AG10803 (cell line): Measurements from ENCODE around the gene TRIM29.

Experiments
- DNase-seq: peaks from one replicate; pipeline ENCODE4 v3.0.0; 2010; ENCODE audit warnings: low read depth
- H3K4me3 ChIP-seq: 2 replicates; pipeline ENCODE4 v1.5.1; 2011; ENCODE audit warnings: mild to moderate bottlenecking, low read length, control low read depth
- TF ChIP-seq, protein P1 (sequence below): conservative IDR thresholded peaks from 2 replicates; pipeline ENCODE4 v1.5.1; 2011; ENCODE audit warnings: mild to moderate bottlenecking, low read length, control low read depth, inconsistent platforms

Gene TRIM29

DNA sequence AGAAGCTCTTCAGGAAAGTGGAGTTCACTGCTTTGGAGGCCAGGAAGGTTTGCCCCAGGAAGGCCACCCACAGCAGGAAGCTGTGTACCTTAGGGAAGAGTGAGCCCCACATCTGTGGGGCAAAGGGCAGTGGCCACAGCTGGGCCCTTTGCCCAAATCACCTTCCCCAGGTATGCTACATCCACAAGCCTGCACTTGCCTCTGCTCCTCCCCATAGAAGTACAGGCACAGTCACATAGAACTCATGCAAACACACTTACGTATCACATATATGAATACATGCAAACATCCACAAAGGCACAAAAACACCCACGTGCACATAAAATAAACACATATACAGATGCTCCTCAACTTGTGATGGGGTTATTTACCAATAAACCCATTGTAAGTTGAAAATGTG lies 2.1 kb downstream of the TRIM29 start:
- H3K4me3 ChIP-seq, result no peak overlapping the region
- DNase-seq, result no peak
- TF ChIP-seq, protein P1, sequence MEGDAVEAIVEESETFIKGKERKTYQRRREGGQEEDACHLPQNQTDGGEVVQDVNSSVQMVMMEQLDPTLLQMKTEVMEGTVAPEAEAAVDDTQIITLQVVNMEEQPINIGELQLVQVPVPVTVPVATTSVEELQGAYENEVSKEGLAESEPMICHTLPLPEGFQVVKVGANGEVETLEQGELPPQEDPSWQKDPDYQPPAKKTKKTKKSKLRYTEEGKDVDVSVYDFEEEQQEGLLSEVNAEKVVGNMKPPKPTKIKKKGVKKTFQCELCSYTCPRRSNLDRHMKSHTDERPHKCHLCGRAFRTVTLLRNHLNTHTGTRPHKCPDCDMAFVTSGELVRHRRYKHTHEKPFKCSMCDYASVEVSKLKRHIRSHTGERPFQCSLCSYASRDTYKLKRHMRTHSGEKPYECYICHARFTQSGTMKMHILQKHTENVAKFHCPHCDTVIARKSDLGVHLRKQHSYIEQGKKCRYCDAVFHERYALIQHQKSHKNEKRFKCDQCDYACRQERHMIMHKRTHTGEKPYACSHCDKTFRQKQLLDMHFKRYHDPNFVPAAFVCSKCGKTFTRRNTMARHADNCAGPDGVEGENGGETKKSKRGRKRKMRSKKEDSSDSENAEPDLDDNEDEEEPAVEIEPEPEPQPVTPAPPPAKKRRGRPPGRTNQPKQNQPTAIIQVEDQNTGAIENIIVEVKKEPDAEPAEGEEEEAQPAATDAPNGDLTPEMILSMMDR, result no peak

DNA sequence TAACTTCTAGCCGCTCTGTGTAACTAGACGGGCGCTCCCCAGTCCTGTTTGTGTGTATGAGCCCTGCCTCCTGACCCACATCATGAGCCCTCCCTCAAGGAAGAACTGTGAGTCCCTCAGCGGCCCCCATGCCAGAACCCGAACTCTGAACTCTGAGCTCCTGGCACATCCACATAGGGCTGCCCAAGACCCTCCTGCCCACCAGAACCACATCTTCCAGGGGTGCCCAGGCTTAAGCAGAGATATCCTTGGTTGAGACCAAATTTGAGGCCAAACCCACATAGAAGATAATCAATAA lies 3.0 kb downstream of the TRIM29 start:
- DNase-seq, result no peak
- TF ChIP-seq, protein P1, result no peak
- no peak overlapping the region for H3K4me3 ChIP-seq

DNA sequence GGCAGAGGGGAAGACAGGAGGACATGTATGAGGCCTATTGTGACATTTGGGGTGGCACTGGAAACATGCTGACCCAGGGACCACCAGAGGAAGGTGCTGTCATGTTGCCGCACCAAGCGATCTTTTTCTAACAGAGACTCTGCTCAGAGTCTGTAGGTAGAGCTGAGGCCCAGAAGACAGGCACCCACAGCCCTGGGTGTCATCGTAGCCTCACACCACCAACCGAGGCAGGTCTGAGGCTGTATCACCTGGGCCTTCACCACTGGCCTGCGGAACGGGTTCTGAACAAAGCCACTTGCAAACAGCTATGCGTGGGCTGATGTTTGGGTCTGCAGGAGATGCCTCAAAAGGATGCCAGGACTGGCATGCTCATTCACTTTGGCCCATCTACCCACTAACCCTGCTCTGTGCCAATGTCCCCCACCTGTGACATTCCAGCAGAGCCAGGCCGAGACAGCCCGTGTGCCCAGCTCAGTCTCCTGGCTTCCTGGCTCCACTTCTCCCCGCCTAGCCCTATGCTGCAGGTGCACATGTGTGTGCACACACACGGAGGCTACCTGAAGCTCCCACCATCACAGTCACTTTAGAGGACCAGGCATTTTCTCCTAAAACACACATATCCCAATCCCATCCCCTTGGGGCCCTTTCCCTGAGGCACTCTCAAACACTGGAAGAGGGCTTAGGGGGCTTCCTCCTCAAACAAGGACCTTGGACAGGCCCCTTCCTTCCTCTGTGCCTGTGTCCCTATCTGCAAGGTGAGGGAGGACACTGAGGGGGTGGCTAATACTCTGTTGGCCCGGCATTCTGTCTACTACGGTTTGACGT lies 3.6 kb downstream of the TRIM29 start:
- TF ChIP-seq, protein P1, result no peak
- no peak overlapping the region for H3K4me3 ChIP-seq
- DNase-seq, result no peak

DNA sequence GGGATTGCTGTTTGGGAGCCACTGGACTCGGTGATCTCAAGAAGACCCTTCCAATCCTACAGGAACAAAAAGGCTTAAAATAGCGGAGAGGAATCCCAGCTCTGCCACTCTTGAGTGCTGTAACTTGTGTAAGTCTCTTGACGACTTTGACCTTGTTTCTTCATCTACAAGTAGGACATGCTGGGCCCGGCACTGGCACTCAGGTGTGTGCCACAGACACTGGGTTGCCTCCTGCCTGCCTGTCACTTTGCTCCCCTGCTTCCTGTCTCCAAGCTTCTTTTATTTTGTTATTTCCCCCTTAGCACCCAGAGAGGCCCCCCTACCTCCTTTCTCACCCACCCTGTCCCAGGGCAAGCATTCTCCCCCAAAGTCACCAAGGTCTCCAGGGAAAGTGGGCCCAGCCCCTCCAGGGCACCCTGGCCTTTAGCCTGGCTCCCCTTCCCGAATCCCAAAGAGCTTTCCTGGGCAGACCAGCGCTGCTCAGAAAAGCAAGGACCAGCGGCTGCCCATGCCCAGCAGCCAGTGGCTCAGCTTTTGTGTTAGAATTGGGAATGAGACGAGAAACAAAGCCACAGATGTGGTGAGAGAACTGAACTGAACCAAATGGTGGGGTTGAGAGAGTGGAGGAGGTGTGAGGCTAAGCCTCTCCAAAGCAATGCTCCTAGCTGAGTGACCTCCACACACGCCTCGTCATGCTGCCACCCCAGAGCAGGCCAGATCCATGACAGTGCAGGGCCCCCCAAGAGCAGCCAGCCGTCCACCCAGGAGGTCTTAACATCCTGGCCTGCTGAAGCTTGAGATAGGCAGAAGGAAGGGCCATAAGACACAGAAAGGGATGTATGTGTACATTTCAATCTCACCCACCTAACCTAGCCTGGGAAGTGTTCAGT lies 4.5 kb downstream of the TRIM29 start:
- DNase-seq, result no peak
- TF ChIP-seq, protein P1, result no peak
- no peak overlapping the region for H3K4me3 ChIP-seq

DNA sequence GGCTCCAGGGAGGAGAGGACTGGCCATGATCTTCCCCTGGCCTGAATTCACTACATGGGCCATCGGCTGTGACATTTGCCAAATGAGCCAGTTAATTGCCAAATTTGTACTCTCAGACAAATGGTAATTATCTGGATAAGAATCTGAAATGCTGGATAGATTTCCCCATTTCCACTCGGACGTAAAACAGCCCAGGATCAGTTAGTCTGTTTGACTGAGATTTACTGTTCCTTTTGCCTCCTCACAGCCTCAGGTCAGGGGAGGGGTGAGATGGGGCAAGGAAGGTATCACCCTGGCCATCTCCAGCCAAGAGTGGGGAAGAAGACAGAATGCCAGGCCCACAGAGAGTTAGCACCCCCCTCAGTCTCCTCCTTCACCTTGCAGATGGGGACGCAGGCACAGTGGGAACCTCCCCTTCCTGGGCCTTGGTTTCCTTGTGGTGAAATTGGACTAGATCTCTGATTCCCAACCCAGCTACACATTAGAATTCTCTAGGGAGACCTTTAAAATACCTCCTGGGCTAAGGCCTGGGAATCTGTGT lies 5.2 kb downstream of the TRIM29 start:
- no peak overlapping the region for H3K4me3 ChIP-seq
- TF ChIP-seq, protein P1, result no peak
- DNase-seq, result no peak

DNA sequence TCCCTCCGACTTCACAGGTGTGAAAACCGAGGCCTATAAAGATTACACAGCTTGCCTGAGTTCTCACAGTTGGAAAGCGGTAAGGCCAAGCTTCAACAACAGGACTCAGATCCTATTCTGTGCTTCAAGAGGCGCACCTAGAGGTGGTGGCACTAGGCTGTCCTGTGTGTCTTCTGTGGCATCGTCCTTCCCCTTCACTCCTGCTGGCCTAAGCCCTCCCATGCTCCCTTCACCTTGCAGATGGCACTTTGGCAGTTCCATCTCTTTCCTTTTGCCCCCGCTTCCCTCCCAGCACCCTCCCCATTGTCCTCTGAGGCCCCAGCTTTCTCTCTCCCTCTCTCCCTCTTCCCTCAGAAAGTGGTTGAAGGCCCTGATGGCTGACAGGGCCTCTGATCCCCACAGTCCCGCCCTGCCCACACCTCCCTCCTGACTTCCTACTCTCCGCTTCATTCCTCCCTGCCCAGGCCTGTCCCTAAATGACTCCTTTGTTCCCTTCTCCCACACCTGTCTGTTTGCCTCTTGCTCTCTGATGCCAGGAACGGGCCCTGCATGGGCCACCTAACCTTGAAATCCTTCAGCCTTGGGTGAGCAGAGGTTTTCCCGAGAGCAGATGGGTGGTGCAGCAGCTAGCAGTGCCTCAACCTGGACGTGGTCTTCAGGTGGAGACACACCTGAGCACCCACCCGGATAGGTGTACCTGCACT lies 5.8 kb downstream of the TRIM29 start:
- no peak overlapping the region for H3K4me3 ChIP-seq
- TF ChIP-seq, protein P1, result no peak
- DNase-seq, result no peak
